GM19099 (cell line): ENCODE results near the gene OGFOD2.

Experiments
- POLR2A ChIP-seq: IDR thresholded peaks from 3 replicates; pipeline ENCODE4 v1.6.1; 2011; ENCODE audit warnings: low read depth; ENCODE audit not compliant: insufficient read length; ENCODE audit errors: extremely low read depth

Gene OGFOD2

DNA sequence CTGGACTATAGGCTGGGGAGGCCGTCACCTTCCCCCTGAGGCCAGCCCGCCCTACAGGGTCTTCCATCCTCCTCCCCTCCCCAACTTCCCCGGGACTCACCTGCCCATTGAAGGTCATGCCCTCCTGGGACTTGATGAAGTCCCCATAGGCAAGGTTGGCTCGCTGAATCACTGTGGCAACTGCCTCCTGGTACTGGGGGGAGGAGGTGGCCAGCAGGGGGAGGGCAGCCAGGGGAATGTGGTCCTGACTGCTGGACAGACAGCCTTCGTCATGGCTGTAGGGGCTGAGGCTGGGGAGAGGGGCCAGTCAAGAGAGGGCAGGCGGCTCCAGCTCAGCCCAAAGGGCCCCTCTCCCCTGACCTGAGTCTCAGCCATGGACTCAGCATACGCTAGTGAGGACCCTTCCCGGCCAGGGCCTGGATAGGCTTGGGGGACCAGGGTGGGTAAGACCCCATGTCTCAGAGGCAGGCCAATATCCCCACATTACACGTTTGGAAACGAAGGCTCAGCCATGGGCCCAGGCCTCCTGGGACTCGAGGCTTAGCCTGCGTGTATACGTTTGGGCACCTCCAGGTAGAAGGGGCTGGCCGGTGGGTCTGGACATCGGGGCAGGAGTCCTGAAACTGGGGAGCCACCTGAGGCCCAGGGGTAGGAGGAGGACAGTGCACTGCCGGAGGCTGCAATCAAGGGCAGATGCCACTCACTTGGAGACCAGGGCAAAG lies 21.7 kb downstream of the OGFOD2 start:
- no peak for TF ChIP-seq POLR2A

DNA sequence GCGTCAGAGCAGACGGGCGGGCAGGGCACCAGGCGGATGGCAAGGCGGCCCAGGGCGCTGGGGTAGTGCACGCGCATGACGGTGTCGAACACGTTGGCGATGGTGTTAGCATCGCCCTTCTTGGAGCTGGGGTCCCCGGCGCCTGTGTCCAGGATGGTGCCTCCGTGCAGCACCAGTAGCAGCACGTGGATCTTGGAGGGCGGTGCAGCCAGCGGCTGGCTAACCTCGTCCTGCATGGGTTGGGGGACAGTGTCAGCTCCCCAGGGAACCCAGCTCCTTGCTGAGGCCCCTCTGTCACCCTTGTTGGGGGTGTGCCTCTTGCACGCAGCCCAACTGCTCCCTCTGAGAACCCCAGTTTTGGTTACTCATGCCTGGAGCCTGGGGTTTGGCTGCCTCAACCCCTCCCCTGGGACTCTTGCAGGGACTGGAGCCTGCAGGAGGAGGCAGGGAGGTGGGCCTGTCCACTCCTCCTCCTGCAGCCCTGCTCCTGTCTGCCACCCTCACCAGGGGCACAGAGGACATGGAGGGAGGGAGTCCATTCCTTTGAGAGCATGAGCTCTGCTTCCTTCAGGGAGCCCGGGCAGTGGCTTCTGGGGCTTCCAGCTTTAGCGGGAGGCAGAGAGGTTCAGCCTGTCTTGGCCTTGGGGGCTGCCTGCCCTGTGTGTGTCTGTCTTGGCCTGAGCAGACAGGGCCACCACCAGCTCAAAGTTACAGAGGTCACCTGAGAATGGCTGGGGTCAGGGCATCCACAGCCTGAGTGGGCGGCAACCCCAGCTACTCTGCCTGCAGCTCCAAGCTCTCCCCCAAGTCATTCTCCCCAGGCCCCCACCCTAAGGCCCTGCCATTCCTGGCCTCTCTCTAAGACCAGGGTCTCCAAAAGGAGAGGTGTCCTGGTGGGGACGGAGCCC lies 22.6 kb downstream of the OGFOD2 start:
- TF ChIP-seq POLR2A = no peak

DNA sequence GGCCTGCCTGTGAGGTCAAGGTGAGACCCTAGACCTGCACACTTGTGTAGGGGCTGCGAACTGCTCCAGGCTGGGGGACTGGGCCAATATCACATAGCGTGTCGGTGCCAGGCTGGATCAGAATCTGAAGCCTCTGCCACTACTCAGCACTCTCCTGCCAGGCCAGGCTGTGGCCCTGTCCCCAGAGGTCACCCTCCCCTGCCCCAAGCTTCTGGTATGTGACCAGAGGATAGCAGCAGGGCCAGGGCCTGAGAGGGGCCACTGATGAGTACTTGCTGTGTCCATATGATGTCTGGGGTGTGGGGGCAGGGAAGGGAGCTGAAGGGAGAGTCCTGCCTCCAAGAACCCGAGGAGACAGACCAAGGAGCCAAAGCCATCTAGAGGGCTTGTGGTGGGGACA lies 23.3 kb downstream of the OGFOD2 start:
- no peak for TF ChIP-seq POLR2A

DNA sequence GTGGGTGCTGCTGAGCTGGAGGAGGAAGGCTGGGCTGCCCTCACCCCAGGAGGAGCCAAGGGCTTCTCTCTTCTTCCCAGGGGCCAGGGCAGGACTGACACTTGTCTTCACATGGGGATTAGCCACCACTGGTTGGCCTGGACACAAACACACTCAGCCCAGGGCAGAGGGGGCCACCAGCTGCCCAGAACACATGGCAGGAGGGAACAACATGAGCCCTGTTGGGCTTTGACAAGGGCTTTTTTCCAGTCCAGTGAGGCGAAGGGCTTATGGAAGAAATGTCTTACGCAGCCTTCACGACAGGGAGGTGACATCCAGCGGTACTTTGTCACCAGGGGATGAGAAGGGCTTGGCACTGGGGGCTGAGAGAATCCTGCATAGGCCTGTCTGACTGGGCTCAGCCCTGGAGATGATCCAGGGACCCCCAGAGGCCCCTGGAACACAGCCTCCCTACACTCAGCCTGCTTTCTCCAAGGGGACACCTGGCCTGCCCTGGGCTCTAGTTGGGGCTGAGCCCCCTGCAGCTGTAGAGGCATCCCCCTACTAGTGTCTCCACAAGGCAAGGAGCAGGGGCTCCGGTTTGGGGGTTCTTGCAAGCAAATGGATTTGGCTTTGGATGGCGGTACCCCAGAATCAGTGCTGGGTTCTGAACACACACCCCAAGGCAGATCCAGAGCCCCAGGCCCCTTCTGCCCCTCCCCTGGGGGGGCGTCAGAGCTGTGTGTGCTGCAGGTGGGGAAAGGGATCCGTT lies 24.3 kb downstream of the OGFOD2 start:
- no peak for TF ChIP-seq POLR2A

DNA sequence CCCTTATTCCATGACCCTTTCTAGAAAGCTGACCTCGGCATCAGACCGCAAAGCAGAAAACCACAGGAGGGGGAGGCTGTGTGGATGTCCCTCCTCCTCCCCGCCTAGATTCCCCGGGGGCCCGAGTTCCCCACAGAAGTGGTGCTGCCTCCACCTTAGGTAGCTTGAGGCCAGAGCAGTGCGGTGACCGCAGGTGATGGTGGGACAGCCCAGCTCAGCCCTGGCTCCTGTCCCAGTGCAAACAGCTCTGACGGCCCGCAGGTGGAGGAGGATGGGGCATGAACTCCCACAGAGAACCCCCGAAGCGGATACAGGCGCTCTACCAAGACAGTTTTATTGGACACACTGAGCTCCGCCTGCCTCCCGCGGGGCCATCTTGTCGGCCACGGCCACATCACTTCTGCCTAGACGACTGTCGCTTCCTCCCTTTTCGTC lies 25.0 kb downstream of the OGFOD2 start:
- TF ChIP-seq POLR2A = no peak

DNA sequence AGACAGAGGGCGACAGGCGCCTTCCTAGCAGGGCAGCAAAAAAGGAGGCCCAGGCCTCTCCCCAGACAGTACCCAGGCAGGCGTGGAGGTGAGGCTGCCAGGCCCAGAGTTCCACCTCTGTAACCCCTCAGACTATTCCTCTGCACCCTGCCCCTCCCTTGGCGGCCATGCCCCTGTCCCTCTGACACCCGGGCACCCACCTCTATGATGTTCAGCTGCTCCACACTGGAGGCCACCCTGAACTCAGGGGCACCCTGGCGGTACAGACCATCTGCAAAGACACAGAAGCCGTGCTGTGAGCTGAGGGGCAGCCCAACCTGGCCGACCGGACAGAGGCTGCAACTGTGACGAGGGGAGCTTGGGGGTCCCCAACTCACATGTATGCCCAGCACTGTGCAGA lies 25.5 kb downstream of the OGFOD2 start:
- no peak for TF ChIP-seq POLR2A

DNA sequence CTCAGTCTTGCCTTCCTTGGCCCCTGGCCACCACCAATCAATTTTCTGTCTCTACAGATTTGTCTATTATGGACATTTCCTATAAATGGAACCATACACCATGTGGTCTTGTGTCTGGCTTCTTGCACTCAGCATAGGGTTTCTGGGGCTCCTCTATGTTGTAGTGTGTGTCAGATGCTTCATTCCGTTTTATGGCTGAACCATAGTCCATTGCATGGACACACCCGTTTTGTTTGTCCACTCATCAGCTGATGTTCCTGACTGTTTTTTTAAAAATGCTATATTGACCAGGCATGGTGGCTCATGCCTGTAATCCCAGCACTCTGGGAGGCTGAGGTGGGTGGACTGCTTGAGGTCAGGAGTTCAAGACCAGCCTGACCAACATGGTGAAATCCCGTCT lies 26.4 kb downstream of the OGFOD2 start:
- TF ChIP-seq POLR2A = no peak

DNA sequence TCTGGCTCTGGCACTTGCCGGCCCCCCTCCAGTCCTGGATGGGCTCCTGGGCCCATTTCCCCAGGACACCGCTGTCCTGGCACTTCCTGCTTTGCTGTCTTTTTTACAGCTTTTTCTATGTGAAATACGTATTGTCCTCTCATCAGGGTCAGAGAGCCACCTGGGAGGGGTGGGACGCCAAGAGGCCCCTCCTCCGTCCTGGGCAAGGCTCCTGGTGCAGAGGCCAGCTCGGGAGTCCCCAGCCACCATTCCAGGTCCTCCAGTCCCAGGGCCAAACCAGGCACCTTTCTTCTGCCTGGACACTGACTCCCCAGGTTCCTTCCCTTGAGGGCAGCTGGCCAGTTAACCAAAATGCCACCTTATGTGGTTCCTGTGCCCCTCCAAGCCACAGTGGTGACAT lies 28.2 kb downstream of the OGFOD2 start:
- TF ChIP-seq POLR2A = no peak

DNA sequence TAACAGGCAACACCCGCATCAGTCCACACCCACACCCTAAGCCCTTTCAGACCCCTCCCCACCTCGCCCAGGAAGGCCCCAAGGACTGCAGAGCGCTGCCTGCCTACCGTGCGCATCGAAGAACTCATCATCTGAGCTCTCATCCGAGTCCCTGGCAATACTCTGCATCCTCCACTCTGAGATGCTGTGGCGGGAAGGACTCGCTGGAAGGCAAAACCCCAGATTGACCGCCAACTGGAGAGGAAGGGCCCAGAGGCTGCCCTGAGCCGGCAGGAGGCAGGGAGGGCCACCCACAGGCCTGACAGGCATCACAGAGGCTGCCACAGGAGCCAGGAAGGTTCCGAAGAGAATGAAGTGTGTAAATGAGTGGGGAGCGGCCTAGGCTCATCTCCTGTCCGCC lies 29.2 kb downstream of the OGFOD2 start:
- TF ChIP-seq POLR2A = no peak

DNA sequence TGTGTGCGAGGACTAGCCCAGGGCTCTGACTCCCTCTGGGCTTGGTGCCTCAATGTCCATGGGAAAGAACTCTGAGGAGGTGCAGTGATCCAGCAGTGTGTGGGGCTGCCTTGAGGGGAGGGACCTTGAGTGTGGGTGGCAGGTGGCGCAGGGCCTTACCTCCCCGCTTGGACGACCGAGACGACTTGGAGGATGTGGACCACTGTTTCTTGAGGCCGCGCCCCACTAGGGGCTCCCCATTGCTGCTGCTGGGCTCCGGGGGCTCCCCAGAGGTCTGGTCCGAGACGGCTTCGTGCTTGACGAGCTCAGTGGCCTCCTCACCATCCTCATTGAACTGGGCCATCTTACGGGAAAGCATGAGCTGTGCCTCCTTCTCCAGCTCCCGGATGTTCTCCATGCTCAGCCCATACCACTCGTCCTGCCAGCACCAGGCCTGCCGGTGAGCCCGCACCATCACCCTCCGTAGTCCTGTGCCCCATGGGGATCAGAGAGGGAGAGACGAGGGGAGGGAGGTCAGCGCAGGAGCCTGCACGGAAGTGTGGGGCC lies 30.1 kb downstream of the OGFOD2 start:
- TF ChIP-seq POLR2A = no peak

DNA sequence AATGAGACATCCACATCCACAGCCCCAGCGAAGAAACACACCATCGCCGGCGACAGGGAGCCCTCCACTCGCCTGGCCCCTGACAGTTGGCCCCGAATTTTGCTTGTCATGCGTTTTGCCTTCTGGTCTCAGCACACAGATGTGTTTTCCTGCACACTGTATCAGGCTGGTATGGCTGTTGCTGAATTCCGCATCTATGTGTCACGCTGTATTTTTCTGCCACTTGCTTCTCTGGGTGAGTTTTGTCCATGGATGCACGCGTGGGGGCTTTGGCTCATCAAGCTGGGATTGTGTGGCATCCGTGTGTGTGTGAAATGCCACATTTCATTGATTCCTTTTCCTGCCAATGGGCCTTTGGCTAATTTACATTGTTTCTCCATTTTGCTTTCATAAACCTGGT lies 31.9 kb downstream of the OGFOD2 start:
- TF ChIP-seq POLR2A = no peak

DNA sequence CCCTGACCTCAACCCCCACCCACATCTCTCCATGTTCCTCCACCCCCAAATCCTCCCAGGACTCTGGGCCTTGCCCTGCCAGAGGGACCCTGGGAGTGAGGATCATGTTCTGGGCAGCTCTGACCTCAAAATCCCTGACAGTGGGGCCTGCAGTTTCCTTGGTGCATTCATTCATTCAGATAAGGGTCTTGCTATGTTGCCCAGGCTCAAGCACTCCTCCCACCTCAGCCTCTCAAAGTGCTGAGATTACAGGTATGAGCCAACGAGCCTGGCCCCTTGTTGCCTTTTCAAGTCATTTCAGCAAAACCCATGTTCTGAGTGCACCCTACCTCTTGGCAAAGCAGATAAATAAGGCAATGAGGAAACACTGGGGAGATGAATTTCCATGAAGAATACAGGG lies 35.1 kb downstream of the OGFOD2 start:
- TF ChIP-seq POLR2A = no peak

DNA sequence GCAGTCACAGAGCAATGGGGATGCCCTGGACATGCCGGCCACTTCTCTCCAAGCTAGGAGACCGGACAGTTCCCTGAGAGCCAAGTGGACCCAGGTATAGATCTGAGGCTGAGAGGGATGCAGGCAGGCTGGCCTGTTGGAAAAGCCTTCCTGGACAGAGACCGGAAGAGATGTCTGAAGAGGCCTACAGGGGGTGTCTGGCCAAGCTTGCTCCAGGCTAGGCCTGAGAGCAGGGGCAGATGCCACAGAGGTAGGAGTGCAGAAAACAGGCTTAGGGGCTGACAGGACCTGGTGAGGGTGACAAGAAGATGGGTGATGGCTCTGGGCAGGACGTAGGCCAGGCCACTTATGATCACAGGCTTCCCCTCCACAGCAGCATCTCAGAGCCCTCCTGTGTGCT lies 35.6 kb downstream of the OGFOD2 start:
- no peak for TF ChIP-seq POLR2A

DNA sequence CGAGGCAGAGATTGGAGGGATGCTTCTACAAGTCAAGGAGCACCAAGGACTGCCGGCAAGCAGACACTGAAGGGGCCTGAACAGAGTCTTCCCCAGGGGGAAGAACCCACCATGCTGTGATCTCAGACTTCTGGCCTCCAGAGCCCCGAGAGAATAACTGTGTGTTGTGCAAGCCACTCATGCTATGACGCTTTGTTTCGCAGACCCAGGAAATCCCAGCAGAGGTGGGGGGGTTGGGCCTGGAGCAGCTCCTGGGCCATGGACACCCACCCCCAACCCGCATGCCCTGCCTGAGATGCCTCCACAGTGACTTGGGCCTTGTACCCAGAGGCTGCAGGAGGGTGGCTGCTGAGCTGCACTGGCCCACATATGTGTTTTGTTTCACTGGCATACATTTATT lies 36.7 kb downstream of the OGFOD2 start:
- TF ChIP-seq POLR2A = no peak

DNA sequence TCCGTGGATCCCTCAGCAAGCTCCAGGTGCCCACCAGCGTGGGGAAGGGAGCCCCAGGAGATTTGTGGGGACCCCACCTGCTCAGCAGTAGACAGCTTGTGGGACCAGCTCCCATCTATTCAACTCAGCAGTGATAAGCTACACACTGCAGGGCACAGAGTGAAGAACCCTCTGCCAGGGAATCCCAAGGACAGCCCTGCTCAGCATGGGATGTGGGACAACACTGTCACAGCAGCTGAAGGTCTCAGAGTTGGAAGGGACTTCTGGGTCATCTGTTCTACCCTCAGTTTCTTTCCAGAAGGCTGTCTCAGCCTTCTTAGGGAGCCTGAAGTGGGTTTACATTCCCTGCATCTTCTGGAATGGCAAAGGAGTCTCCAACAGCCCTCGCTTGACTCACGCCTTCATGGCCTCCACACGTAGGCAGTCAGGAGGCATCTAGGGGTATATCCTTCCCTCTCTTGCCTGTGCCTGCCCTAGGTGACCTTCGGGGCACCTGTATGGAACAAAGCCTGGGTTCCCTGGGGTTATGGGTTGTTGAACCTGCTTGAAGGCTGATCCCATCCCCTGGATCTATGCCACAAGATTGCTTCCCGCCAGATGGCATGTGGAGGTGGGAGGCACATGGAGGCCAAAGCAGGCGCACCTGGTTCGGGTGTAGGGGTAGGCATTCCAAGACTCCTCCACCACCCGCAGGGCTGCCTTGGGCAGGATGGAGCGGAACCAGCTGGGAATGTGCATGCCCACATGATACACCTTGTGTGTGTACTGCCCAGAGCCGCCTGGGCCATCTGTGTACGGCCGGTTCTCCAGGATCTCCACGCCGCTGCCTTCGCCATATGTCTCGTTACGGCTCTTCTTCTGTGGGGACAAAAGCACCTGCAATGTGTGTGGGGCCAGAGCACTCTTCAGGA lies 38.4 kb downstream of the OGFOD2 start:
- no peak for TF ChIP-seq POLR2A

DNA sequence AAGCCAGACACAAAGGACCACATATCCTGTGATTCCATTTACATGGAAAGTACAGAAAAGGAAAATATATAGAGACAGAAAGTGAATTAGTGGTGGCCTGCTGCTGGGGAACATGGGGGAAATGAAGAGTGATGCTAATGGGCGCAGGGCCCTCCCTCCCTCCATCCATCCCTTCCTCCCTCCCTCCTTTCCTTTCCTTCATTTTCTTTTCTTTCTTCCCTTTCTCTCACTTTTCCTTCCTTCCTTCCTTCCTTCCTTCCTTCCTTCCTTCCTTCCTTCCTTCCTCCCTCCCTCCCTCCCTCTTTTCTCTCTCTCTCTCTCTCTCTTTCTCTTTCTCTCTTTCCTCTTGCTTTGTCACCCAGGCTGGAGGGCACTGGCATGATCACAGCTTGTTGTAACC lies 42.7 kb downstream of the OGFOD2 start:
- TF ChIP-seq POLR2A = no peak
